HG02588 (cell line): ENCODE data around the gene NPM1.
"Not testable (repeated sequence)": the region's sequence is repeated elsewhere in the genome, so short reads cannot be mapped to it uniquely, and the experiment has no call there.

Source experiments
- ATAC-seq: cut with Tn5 transposase; IDR thresholded peaks from one replicate; pipeline ENCODE4 v1.9.1; 2021; ENCODE audit warnings: mild to moderate bottlenecking, moderate library complexity; ENCODE audit not compliant: unreplicated experiment

NPM1 gene

GRCh38 chr5:171387345-171387969 lies at the start of gene NPM1:
Gene NPM1, plus strand, starts transcription at chr5:171387849. Its CDS starts 100 bp downstream, at chr5:171387949.
- ATAC-seq = peak; percentile 83

DNA sequence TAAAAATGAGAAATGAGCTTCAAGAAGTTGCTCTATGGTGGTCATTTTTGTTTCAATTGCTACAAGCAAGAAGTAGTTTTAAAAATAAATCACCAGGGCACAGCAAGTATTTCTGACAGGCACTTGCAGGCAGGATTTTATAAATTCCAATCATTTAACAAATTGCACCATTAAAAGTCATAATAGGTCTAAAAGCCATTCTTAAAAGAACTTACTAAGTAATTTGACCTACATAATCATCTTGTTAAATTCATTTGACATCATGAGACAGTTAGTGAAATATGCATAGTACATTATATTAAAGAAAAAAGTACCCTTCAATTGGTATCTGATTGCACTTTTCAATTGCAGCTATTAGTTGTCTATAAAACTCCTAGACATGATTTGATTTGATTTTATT lies 47.6 kb upstream of the NPM1 start:
- ATAC-seq = no peak

DNA sequence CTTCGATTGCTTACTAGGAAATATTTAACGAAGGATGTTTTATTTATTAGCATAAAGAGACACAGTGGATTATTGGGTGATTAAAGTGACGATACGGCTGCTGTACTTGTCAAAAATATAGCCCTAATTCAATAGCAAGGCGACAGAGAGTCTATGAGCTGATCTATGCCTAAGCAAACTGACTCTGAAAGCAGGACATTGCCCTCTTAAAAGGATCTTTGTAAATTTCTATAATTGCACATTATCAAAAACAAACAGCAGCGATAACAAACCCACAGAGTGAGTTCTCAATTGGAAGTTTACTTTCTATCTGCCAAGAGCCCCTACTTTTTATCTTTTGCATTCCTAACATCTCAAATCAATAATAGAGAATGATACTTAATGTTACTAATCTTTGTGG lies 47.2 kb upstream of the NPM1 start:
- no peak for ATAC-seq

- ATAC-seq = peak; percentile 63
Measured at GRCh38 chr5:171342362-171343111, 45.1 kb upstream of the NPM1 start.

DNA sequence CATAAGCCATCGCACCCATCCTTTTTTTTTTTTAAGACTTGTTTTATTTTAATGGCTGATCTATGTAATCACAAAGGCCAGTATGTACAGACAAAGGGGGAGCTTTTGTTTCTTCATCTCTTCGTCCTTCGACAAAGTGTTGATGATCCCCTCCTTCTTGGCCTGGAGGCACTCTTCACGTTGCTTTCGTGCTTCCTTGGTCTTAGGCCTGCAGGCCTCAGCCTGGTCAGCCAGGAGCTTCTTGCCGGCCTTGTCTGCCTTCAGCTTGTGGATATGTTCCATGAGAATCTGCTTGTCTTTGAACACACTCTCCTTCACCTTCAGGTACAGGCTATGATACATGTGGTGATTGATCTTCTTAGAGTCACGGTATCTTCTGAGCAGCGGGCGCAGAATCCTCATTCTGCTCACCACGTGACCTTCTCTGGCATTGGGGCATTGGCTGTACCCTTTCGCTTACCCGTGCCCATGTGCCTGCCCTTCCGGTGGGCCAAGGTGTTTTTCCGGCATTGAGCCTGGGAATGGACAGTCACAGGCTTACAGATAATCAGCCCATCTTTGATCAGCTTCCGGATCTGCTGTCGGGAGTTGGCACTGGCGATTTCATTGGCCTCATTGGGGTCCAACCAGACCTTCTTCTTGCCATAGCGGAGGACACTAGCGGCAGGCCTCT lies 42.6 kb upstream of the NPM1 start:
- no peak for ATAC-seq

GRCh38 chr5:171351536-171352073 lies 36.0 kb upstream of the NPM1 start:
- no peak for ATAC-seq

DNA sequence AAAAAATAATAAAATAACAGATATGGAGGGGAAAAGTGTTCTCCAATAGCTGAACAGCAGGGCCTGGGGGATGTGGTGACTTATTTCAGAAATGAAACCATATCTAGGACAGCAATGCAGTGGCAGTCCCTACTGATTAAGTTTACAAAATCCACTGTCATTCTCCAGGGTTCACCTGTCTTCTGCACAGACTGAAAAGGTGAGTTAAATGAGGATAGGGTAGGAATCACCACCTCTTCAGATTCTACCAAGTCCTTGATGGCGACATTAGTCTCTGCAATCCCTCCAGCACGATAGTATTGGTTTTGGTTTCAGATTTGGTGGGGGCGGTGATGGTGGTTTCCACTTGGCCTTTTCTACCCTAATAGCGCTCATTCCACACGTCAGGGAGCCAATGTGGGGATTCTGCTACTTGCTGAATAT lies 32.3 kb upstream of the NPM1 start:
- ATAC-seq = peak; percentile 94

GRCh38 chr5:171357843-171358242 lies 29.8 kb upstream of the NPM1 start:
- ATAC-seq = no peak

- ATAC-seq = not testable (repeated sequence)
Measured at GRCh38 chr5:171361151-171361550, 26.5 kb upstream of the NPM1 start.

DNA sequence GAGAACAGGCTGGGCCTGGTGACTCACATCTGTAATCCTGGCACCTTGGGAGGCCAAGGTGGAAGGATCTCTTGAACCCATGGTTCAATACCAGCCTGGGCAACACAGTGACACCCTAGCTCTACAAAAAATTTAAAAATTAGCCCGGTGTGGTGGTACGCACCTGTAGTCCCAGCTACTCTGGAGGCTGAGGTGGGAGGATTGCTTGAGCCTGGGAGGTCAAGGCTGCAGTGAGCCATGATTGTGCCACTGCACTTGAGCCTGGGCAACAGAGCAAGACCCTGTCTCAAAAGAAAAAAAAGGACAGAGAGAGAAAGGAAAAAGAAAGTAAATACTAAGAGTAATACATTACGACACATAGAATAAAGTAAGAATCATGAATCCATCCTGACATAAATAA lies 24.4 kb upstream of the NPM1 start:
- not testable (repeated sequence) for ATAC-seq

- no peak for ATAC-seq
Measured at GRCh38 chr5:171363846-171364245, 23.8 kb upstream of the NPM1 start.

DNA sequence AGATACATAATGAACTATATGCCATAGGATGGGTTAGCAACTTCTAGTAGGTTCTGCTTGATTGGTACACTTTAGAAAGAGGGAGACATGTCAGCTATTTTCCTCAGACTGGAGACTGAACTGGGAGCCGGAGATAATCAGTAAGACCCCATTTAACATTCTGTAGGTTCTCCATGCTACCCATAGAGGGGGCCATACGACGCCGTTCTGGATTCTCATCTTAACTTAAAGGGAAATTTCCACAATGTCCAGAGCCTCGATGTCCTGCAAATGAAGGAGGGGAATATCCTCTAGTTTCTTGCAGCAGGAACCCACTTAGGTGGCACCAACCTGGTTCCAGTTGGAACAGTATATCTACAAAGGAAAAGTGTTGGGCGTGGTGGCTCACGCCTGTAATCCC lies 22.3 kb upstream of the NPM1 start:
- ATAC-seq = no peak

DNA sequence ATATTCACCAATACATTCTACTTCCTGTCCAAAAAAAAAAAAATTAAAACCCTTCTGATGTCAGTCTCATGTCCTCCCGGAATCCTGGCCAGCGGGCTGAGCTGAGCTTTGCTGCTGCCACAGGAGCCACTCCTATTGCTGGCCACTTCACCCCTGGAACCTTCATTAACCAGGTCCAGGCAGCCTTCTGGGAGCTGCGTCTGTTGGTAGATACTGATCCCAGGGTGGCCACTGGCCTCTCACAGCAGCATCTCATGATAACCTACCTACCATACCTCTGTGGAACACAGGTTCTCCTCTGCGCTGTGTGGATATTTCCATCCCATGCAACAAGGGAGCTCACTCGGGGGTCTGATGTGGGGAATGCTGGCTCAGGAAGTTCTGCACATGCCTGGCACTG lies 21.0 kb upstream of the NPM1 start:
- ATAC-seq = no peak

- ATAC-seq = no peak
Measured at GRCh38 chr5:171367424-171368370, 20.0 kb upstream of the NPM1 start.

GRCh38 chr5:171369056-171369455 lies 18.6 kb upstream of the NPM1 start:
- ATAC-seq = no peak

DNA sequence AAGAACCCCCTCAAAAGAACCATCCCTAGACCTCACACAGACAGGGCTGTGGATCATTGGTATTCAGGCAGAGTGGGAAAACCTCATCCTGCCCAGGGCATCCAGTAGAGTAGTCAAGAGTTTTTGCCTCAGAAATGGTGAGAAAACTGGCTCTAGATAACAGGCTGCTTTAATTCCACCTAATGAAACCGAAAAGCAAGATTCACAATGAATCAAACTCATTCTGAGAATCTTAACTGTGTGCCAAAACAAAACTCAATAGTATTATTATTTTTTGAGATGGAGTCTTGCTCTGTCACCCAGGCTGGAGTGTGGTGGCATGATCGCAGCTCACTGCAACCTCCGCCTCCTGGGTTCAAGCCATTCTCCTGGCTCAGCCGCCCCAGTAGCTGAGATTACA lies 17.8 kb upstream of the NPM1 start:
- no peak for ATAC-seq

DNA sequence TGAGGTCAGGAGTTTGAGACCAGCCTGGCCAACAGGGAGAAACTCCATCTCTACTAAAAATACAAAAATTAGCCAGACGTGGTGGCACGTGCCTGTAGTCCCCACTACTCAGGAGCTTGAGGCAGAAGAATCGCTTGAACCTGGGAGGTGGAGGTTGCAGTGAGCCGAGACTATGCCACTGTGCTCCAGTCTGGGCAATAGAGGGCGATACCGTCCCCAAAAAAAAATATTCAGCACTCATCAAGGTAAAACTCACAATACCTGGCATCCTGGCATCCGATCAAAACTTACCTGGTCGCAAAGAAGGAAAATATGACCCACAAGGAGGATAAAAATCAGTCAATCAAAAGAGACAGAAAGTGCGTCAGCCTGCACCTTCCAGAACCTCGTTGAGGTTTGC lies 16.8 kb upstream of the NPM1 start:
- ATAC-seq = not testable (repeated sequence)

DNA sequence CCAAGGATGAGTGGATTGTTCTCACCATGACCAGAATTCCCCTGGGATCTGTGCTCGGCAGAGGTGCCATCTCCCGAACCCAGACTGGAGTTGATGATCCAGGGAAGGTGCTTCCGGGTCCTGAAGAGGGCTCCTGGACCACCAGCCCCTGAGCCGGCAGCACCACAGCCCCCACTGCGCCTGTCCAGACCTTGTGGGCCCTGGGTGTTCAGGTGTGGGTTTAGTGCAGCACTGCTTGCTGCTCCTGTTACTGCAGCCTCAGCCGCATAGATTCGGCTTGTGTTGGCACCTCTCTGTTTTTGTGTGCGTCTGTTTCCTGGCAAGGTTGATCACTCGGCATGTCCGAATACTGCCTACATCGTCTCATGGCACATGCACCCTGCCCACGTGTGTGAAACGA lies 16.3 kb upstream of the NPM1 start:
- ATAC-seq = no peak

DNA sequence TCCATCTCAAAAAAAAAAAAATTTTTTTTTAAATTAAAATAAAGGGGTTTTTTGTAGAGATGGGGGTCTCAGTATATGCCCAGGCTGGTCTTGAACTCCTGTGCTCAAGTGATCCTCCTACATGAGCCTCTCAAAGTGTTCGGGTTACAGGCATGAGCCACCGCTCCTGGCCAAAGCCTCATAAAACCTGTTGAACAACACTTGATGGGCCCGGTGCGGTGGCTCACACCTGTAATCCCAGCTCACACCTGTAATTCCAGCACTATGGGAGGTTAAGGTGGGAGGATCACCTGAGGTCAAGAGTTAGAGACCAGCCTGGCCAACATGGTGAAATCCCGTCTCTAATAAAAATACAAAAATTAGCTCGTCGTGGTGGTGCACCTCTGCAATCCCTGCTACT lies 7.7 kb upstream of the NPM1 start:
- no peak for ATAC-seq

DNA sequence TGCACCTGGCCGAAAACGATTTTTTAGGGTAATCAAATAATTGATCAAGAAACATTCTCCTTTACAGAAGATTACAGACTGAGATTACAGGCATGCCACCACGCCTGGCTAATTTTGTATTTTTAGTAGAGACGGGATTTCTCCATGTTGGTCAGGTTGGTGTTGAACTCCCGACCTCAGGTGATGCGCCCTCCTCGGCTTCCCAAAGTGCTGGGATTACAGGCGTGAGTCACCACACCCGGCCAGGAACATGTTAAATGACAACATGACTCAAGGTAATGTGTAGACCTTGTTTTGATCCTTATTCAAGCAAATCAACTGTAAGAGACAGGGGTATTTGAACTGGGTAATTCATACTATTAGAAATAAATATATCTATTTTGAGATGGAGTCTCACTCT lies 3.2 kb upstream of the NPM1 start:
- ATAC-seq = not testable (repeated sequence)

- not testable (repeated sequence) for ATAC-seq
Measured at GRCh38 chr5:171384999-171385398, 2.6 kb upstream of the NPM1 start.
